ENCODE data around the gene CYP4F3. TPM values are rescaled to one million over a fixed set of nuclear protein-coding genes. Genes with fewer than 3 reads are reported as not detected.

CYP4F3 gene
- total RNA-seq, 1 experiment from 2014 or later = not detected

DNA sequence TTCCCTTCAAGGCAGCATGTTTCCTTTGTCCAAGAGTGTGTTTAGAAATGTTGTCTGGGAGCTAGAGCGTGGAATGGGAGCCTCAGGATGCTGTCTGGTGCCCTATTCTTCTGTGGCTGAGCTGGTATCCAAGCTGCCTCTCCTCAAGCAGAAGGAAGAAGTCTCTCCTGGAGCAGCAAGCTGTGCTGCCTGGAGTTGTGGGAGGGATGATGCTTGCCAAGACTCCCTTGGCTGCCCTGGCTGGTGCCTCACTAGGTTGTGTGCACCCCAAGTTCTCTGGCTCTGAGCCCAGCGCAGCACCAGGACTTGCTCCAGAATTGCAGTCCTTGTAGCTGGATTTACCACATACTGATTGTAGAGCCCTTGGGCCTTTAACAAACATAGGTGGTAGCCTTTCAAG is 4.7 kb upstream of the CYP4F3 start:
- Histone ChIP-seq H2BK5ac (ENCODE audit: insufficient read length, low read length) (no peak overlapping the region), H2BK20ac (ENCODE audit: low read depth, low read length, poor library complexity, severe bottlenecking) (no peak overlapping the region), H3T11ph (ENCODE audit: low read length) (no peak overlapping the region), H3K4me1 (ENCODE audit: insufficient read depth, low read length) (no peaks in the 10 kb centered on the region), H3K27me3 (ENCODE audit: insufficient read depth, low read length) (no peaks in the 10 kb centered on the region), H2BK15ac (ENCODE audit: low read depth, low read length) (no peak overlapping the region), H4K5ac (ENCODE audit: insufficient read length, low read depth, low read length) (no peak overlapping the region), H3K23me2 (ENCODE audit: insufficient read length, low read depth, low read length, poor library complexity, severe bottlenecking) (no peaks in the 10 kb centered on the region), H4K8ac (replicated peaks; ENCODE audit: insufficient read length, low read depth, low read length) (no peak overlapping the region), H4K91ac (ENCODE audit: insufficient read length, low read depth, low read length) (no peak overlapping the region), H2AFZ (ENCODE audit: low read length) (no peak overlapping the region), H3K23ac (ENCODE audit: insufficient read length, low read depth, low read length) (no peak overlapping the region), H3K9ac (ENCODE audit: extremely low read depth, insufficient read length, low read length) (no peak overlapping the region), H3K4me2 (ENCODE audit: insufficient read depth, insufficient read length, low read length) (no peak overlapping the region), H3K27ac (ENCODE audit: insufficient read length, low read depth, low read length) (no peak overlapping the region), H2AK5ac (ENCODE audit: insufficient read length, low read length) (no peak overlapping the region), H3K14ac (ENCODE audit: insufficient read depth, low read length) (no peak overlapping the region), H4K20me1 (ENCODE audit: control insufficient read depth, insufficient read depth, insufficient read length) (no peaks in the 10 kb centered on the region), H3K4ac (ENCODE audit: low read depth, low read length) (no peak overlapping the region), H3K56ac (ENCODE audit: insufficient read length, low read depth, low read length) (no peak overlapping the region), H2BK12ac (ENCODE audit: insufficient read length, low read depth, low read length) (no peak overlapping the region), H2BK120ac (ENCODE audit: low read depth, low read length, poor library complexity, severe bottlenecking) (no peak overlapping the region), H3K9me3 (ENCODE audit: control insufficient read depth, low read depth, low read length) (peaks cover 80% of the 10 kb centered on the region), H3K79me1 (ENCODE audit: insufficient read depth, low read depth, low read length, poor library complexity, severe bottlenecking) (no peaks in the 10 kb centered on the region), H3K18ac (ENCODE audit: insufficient read length, low read depth, low read length) (no peak overlapping the region), H3K79me2 (ENCODE audit: insufficient read depth, low read length) (no peaks in the 10 kb centered on the region)
- no CpG with 5 or more reads among the region's 2 CpGs for WGBS (ENCODE audit: extremely low coverage, insufficient read length, low lambda C conversion rate)
- Mint-ChIP-seq H3K36me3 (ENCODE audit: insufficient read depth in 1 of 3, low read depth in 3 of 3) (peaks cover 0 to 20% (median 3%) of the 10 kb centered on the region in 3 experiments; a peak in 4 of 7 replicates), H3K4me1 (no peaks in the 10 kb centered on the region), H3K27ac (no peak overlapping the region), H3K9me3 (peaks cover 80 to 87% of the 10 kb centered on the region in 2 experiments), H3K4me3 (no peak overlapping the region), H3K27me3 (ENCODE audit: low read depth) (peaks cover 3% of the 10 kb centered on the region)
- no peak for TF ChIP-seq CTCF (conservative IDR thresholded peaks at IDR 0.05)
- no peak for DNase-seq

All from H9 (cell line).